Stomach (tissue), 4 donors: ENCODE measurements around the gene LYPD6B.

Experiments used
- CTCF ChIP-seq, 7 experiments: fragments of 450-650 bp in 4 of 7; fragments of 200-600 bp in 3 of 7; sonication (generic) in 3 of 7; IDR thresholded peaks; one replicate each; pipeline ENCODE4 v1.5.1; 2016 to 2019; ENCODE audit warnings: antibody characterized with exemption in 7 of 7, control low read depth in 2 of 7, mild to moderate bottlenecking in 1 of 7
- POLR2A ChIP-seq, 4 donors: fragments of 450-650 bp; IDR thresholded peaks; one replicate each; pipeline ENCODE4 v1.6.1; 2016; ENCODE audit warnings: antibody characterized with exemption in 4 of 4, control low read depth in 2 of 4, mild to moderate bottlenecking in 1 of 4, moderate library complexity in 1 of 4

- no peak for TF ChIP-seq POLR2A (IDR thresholded peaks at IDR 0.05)
- no peak for TF ChIP-seq CTCF (IDR thresholded peaks at IDR 0.05)
Measured at GRCh38 chr2:149129433-149129832, 90.9 kb downstream of the LYPD6B start.
